Measurements from ENCODE around the gene GRK5. TPM values are rescaled to one million over a fixed set of nuclear protein-coding genes. Genes with fewer than 3 reads are reported as not detected.
A peak's percentile ranks its signal among the peaks of the same experiment; 100 is the strongest.

GRK5 gene
- total RNA-seq, 1 experiment from 2014 or later = 1.2 TPM

DNA sequence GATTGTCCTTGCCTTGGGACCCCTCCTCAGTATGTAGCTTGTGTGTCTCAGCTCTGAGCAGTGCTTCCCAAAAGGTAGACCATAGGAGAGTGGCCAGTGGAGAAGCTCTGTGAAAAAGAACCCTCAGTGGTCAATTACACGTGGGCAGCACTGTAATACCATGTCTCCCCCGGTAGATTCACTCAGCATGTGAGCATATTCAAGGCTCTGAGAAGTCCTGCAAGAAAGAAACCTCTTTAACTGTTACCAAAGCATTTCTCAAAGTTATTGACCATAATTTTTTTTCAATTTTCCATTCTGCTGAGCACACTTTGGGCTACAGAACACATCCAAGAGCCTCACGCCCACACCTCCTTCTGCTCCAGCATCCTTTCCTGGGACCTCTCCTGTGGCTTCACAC is 192.1 kb downstream of the GRK5 start:
- H2BK12ac ChIP-seq (ENCODE audit: insufficient read length, low read depth, low read length) = no peak overlapping the region
- Mint-ChIP-seq H3K27me3 (ENCODE audit: low read depth) (peaks cover 2% of the 10 kb centered on the region; the same call in 1 of the 2 replicates), H3K9me3 (no peaks in the 10 kb centered on the region; a peak in 1 of 5 replicates), H3K27ac (peak overlapping the region in 1 of 3 experiments; percentile 27; a peak in 1 of 7 replicates), H3K36me3 (ENCODE audit: insufficient read depth in 1 of 3, low read depth in 3 of 3) (no peaks in the 10 kb centered on the region), H3K4me1 (no peaks in the 10 kb centered on the region), H3K4me3 (no peak overlapping the region)
- H3K23me2 ChIP-seq (ENCODE audit: insufficient read length, low read depth, low read length, poor library complexity, severe bottlenecking) = no peaks in the 10 kb centered on the region
- no peak overlapping the region for H3K23ac ChIP-seq (ENCODE audit: insufficient read length, low read depth, low read length)
- H4K8ac ChIP-seq (replicated peaks; ENCODE audit: insufficient read length, low read depth, low read length) = no peak overlapping the region
- no peak overlapping the region for H2BK5ac ChIP-seq (ENCODE audit: insufficient read length, low read length)
- no peak overlapping the region for H2BK20ac ChIP-seq (ENCODE audit: low read depth, low read length, poor library complexity, severe bottlenecking)
- H4K91ac ChIP-seq (ENCODE audit: insufficient read length, low read depth, low read length) = no peak overlapping the region
- H3K9me3 ChIP-seq (ENCODE audit: control insufficient read depth, low read depth, low read length) = no peaks in the 10 kb centered on the region
- H4K5ac ChIP-seq (ENCODE audit: insufficient read length, low read depth, low read length) = no peak overlapping the region
- H3K14ac ChIP-seq (ENCODE audit: insufficient read depth, low read length) = no peak overlapping the region
- no peak overlapping the region for H3K56ac ChIP-seq (ENCODE audit: insufficient read length, low read depth, low read length)
- peaks cover 2% of the 10 kb centered on the region for H4K20me1 ChIP-seq (ENCODE audit: control insufficient read depth, insufficient read depth, insufficient read length)
- no peaks in the 10 kb centered on the region for H3K27me3 ChIP-seq (ENCODE audit: insufficient read depth, low read length)
- no peak overlapping the region for H2BK15ac ChIP-seq (ENCODE audit: low read depth, low read length)
- H3K4ac ChIP-seq (ENCODE audit: low read depth, low read length) = no peak overlapping the region
- WGBS (ENCODE audit: extremely low coverage, insufficient read length, low lambda C conversion rate) = no CpG with 5 or more reads among the region's 3 CpGs
- TF ChIP-seq, protein P1, sequence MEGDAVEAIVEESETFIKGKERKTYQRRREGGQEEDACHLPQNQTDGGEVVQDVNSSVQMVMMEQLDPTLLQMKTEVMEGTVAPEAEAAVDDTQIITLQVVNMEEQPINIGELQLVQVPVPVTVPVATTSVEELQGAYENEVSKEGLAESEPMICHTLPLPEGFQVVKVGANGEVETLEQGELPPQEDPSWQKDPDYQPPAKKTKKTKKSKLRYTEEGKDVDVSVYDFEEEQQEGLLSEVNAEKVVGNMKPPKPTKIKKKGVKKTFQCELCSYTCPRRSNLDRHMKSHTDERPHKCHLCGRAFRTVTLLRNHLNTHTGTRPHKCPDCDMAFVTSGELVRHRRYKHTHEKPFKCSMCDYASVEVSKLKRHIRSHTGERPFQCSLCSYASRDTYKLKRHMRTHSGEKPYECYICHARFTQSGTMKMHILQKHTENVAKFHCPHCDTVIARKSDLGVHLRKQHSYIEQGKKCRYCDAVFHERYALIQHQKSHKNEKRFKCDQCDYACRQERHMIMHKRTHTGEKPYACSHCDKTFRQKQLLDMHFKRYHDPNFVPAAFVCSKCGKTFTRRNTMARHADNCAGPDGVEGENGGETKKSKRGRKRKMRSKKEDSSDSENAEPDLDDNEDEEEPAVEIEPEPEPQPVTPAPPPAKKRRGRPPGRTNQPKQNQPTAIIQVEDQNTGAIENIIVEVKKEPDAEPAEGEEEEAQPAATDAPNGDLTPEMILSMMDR (conservative IDR thresholded peaks at IDR 0.05) = no peak
- no peak overlapping the region for H3K18ac ChIP-seq (ENCODE audit: insufficient read length, low read depth, low read length)
- H3K4me1 ChIP-seq (ENCODE audit: insufficient read depth, low read length) = no peaks in the 10 kb centered on the region
- no peak overlapping the region for H2AFZ ChIP-seq (ENCODE audit: low read length)
- H3K79me2 ChIP-seq (ENCODE audit: insufficient read depth, low read length) = no peaks in the 10 kb centered on the region
- no peak overlapping the region for H2BK120ac ChIP-seq (ENCODE audit: low read depth, low read length, poor library complexity, severe bottlenecking)
- H3K27ac ChIP-seq (ENCODE audit: insufficient read length, low read depth, low read length) = no peak overlapping the region
- H3K79me1 ChIP-seq (ENCODE audit: insufficient read depth, low read depth, low read length, poor library complexity, severe bottlenecking) = no peaks in the 10 kb centered on the region
- no peak overlapping the region for H3K9ac ChIP-seq (ENCODE audit: extremely low read depth, insufficient read length, low read length)
- DNase-seq = no peak
- H3K4me2 ChIP-seq (ENCODE audit: insufficient read depth, insufficient read length, low read length) = no peak overlapping the region
- H2AK5ac ChIP-seq (ENCODE audit: insufficient read length, low read length) = no peak overlapping the region
- H3T11ph ChIP-seq (ENCODE audit: low read length) = no peak overlapping the region

All from H9 (cell line).